BJ (cell line): ENCODE results near the gene APBA2. TPM values are rescaled to one million over a fixed set of nuclear protein-coding genes. Genes with fewer than 3 reads are reported as not detected.
"Not testable (repeated sequence)": the region's sequence is repeated elsewhere in the genome, so short reads cannot be mapped to it uniquely, and the experiment has no call there.

ENCODE experiments used
- CTCF ChIA-PET: fragments of 350-600 bp; formaldehyde crosslinking; extraction: SDS; loops from one replicate; lab custom pipeline; 2021; ENCODE audit warnings: antibody characterized with exemption, inconsistent platforms; lab: Yijun Ruan, JAX
- POLR2A ChIA-PET: fragments of 300-600 bp; sonication (Branson Sonifier 250); formaldehyde crosslinking; extraction: SDS; loops from one replicate; lab custom pipeline; 2021; ENCODE audit warnings: antibody characterized with exemption; lab: Charles Lee
- DNase-seq: peaks from one replicate; pipeline ENCODE4 v3.0.0-alpha.2; 2011; ENCODE audit warnings: low read depth
- H3K27me3 ChIP-seq: 2 replicates; pipeline ENCODE4 v1.6.0; 2011; ENCODE audit warnings: low read length; ENCODE audit not compliant: control insufficient read depth, insufficient read depth
- H3K36me3 ChIP-seq: 2 replicates; pipeline ENCODE4 v1.5.1; 2011; ENCODE audit warnings: low read length; ENCODE audit not compliant: control insufficient read depth, insufficient read depth
- H3K4me3 ChIP-seq: 2 replicates; pipeline ENCODE4 v1.5.1; 2011; ENCODE audit warnings: low read depth, mild to moderate bottlenecking, control low read depth, low read length
- CTCF ChIP-seq: IDR thresholded peaks from 2 replicates; pipeline ENCODE4 v1.5.1; 2011; ENCODE audit warnings: low read depth, mild to moderate bottlenecking, control low read depth, inconsistent platforms, low read length, moderate library complexity; ENCODE audit not compliant: insufficient read depth
- polyA plus RNA-seq: library from polyadenylated mRNA; depleted of rRNA; stranded (reverse); fragments of >200 nt; gene quantifications from 2 replicates; pipeline ENCODE4 v1.2.3, GENCODE V29; 2011

APBA2 gene
- polyA plus RNA-seq, 1 experiment = 15.1 TPM

- no peak for DNase-seq
Measured at GRCh38 chr15:28861031-28861534, 24.7 kb upstream of the APBA2 start.

GRCh38 chr15:28861589-28862293 lies 24.0 kb upstream of the APBA2 start:
- DNase-seq, H3K27me3 ChIP-seq, H3K36me3 ChIP-seq, CTCF ChIA-PET, H3K4me3 ChIP-seq, POLR2A ChIA-PET: not testable (repeated sequence)

More at GRCh38 chr15:28861031-28861534, 24.7 kb upstream of the APBA2 start:
- ChIA-PET CTCF (no interaction called here), POLR2A (no interaction called here)
- TF ChIP-seq CTCF = no peak
- no peaks in the 10 kb centered on the region for H3K27me3 ChIP-seq
- H3K36me3 ChIP-seq = no peaks in the 10 kb centered on the region
- H3K4me3 ChIP-seq = no peak overlapping the region

GRCh38 chr15:28868744-28869345 lies 16.9 kb upstream of the APBA2 start:
- CTCF ChIA-PET = interaction anchor here (0.6 kb wide), 1 partner anchor 105 kb away, joined by 3 read pairs; no protein-coding TSS in a partner anchor
- H3K27me3 ChIP-seq = no peaks in the 10 kb centered on the region
- no peak for TF ChIP-seq CTCF
- H3K36me3 ChIP-seq = no peaks in the 10 kb centered on the region
- no peak overlapping the region for H3K4me3 ChIP-seq
- no peak for DNase-seq
- POLR2A ChIA-PET = no interaction called here

- H3K27me3 ChIP-seq = no peaks in the 10 kb centered on the region
- DNase-seq = no peak
- POLR2A ChIA-PET = no interaction called here
- TF ChIP-seq CTCF = no peak
- CTCF ChIA-PET = no interaction called here
- no peaks in the 10 kb centered on the region for H3K36me3 ChIP-seq
- no peak overlapping the region for H3K4me3 ChIP-seq
Measured at GRCh38 chr15:28871168-28871567, 14.6 kb upstream of the APBA2 start.

- CTCF ChIA-PET = interaction anchor here (1.0 to 1.9 kb wide), 5 partner anchors 9 to 231 kb away, joined by 3 to 5 read pairs (median 5); no protein-coding TSS in a partner anchor
Measured at GRCh38 chr15:28873006-28873405, 12.8 kb upstream of the APBA2 start.

More at GRCh38 chr15:28873006-28873405, 12.8 kb upstream of the APBA2 start:
- Histone ChIP-seq H3K27me3 (no peaks in the 10 kb centered on the region), H3K4me3 (no peak overlapping the region), H3K36me3 (no peaks in the 10 kb centered on the region)
- POLR2A ChIA-PET = no interaction called here
- DNase-seq = no peak
- TF ChIP-seq CTCF = no peak
